SK-N-MC (cell line): Measurements from ENCODE around the gene DPH7.

Experiments
- EZH2 ChIP-seq: fragments of 200-600 bp; sonication (generic); IDR thresholded peaks from one replicate; pipeline ENCODE4 v1.6.1; 2017; ENCODE audit warnings: antibody characterized with exemption
- FOXP2 ChIP-seq: optimal IDR thresholded peaks from 2 replicates; pipeline ENCODE3; 2011; ENCODE audit warnings: mild to moderate bottlenecking, moderate library complexity; ENCODE audit not compliant: insufficient read depth; ENCODE audit errors: extremely low read length, control extremely low read depth
- POLR2AphosphoS5 ChIP-seq: IDR thresholded peaks from 2 replicates; pipeline ENCODE4 v1.6.1; 2012; ENCODE audit warnings: mild to moderate bottlenecking, low read depth, low read length, borderline replicate concordance

DNA sequence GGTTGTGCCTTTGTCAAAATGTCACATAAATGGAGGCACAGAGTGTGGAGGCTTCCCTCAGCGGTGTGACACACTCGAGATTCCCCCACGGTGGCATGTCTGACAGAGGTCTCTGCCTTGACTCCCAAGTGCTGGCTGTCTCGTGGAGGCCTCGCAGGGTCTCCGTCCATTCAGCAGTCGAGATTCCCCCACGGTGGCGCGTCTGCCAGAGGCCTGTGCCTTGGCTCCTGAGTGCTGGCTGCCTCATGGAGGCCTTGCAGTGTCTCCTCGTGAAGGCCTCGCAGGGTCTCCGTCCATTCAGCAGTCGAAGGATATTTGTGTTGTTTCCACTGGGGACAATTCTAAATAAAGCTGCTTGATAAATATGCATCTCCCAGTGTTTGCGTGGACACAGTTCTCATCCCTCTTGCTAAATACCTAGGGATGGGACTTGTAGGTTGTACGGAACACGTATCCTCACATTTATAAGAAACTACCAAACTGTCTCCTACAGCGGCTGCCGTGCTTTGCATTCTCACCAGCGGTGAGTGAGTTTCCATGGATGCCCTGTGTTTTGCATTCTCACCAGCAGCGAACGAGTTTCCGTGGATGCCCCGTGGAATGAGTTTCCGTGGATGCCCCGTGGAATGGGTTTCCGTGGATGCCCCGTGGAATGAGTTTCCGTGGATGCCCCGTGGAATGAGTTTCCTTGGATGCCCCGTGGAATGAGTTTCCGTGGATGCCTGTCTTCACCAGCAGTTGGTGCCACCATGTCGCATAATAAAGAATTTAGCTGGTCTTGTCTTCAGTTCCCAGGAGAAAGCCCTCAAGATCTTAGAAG, 54.4 kb downstream of the DPH7 start:
- TF ChIP-seq POLR2AphosphoS5 (no peak), EZH2 (no peak), FOXP2 (no peak)
